Stomach (tissue), 4 donors: ENCODE data around the gene MAP3K20.

Experiments
- CTCF ChIP-seq, 7 experiments: fragments of 450-650 bp in 4 of 7; fragments of 200-600 bp in 3 of 7; sonication (generic) in 3 of 7; IDR thresholded peaks; one replicate each; pipeline ENCODE4 v1.5.1; 2016 to 2019; ENCODE audit warnings: antibody characterized with exemption in 7 of 7, control low read depth in 2 of 7, mild to moderate bottlenecking in 1 of 7
- POLR2A ChIP-seq, 4 donors: fragments of 450-650 bp; IDR thresholded peaks; one replicate each; pipeline ENCODE4 v1.6.1; 2016; ENCODE audit warnings: antibody characterized with exemption in 4 of 4, control low read depth in 2 of 4, mild to moderate bottlenecking in 1 of 4, moderate library complexity in 1 of 4

GRCh38 chr2:173056705-173057364 lies 18.8 kb upstream of the MAP3K20 start:
- TF ChIP-seq CTCF (IDR thresholded peaks at IDR 0.05) = no peak
- TF ChIP-seq POLR2A (IDR thresholded peaks at IDR 0.05) = no peak
